Left ventricle myocardium inferior (tissue), 1 donor: ENCODE data around the gene LRRFIP2. TPM values are rescaled to one million over a fixed set of nuclear protein-coding genes. Genes with fewer than 3 reads are reported as not detected.

Experiments
- DNase-seq: peaks from one replicate; pipeline ENCODE4 v3.0.0-alpha.2; 2020
- H3K27ac ChIP-seq: fragments of 200-600 bp; replicated peaks from 2 replicates; pipeline ENCODE4 v1.8.0; 2021
- H3K27me3 ChIP-seq: fragments of 200-600 bp; 2 replicates; pipeline ENCODE4 v1.8.0; 2021; ENCODE audit warnings: low read depth
- H3K36me3 ChIP-seq: fragments of 200-600 bp; 2 replicates; pipeline ENCODE4 v1.8.0; 2021
- H3K4me1 ChIP-seq: fragments of 200-600 bp; 2 replicates; pipeline ENCODE4 v1.8.0; 2021
- H3K4me3 ChIP-seq: fragments of 200-600 bp; 2 replicates; pipeline ENCODE4 v1.8.0; 2021; ENCODE audit warnings: mild to moderate bottlenecking, moderate library complexity
- H3K9me3 ChIP-seq: fragments of 200-600 bp; replicated peaks from 2 replicates; pipeline ENCODE4 v1.8.0; 2021
- CTCF ChIP-seq: fragments of 200-600 bp; IDR thresholded peaks from 2 replicates; pipeline ENCODE4 v1.8.0; 2021; ENCODE audit warnings: antibody characterized with exemption, mild to moderate bottlenecking, borderline replicate concordance
- intact Hi-C: fragments of 100-400 bp; cut with micrococcal nuclease; formaldehyde crosslinking; loops from one replicate; pipeline ENCODE4 v1.11.0; 2022
- total RNA-seq: library from RNA; stranded (reverse); fragmentation: NEBNext Ultra II Directional; extraction: Animal tissue kit (Norgen Biotek cat#: 25700); gene quantifications from one replicate; pipeline ENCODE4 v1.2.1, GENCODE V29; 2021
- donor health status: DM: no; HTN: yes; CAD: no; lungs with severe emphysema.

LRRFIP2 gene
- total RNA-seq, 1 donor from 2014 or later: 155 TPM

- TF ChIP-seq CTCF: no peak
- intact Hi-C loops: no loop called here
- H3K36me3 ChIP-seq: no peaks in the 10 kb centered on the region
- H3K4me1 ChIP-seq: peaks cover 55% of the 10 kb centered on the region
- H3K9me3 ChIP-seq: no peaks in the 10 kb centered on the region
- no peak overlapping the region for H3K4me3 ChIP-seq
- DNase-seq: no peak
- peak overlapping the region; percentile 79 for H3K27ac ChIP-seq
- H3K27me3 ChIP-seq: no peaks in the 10 kb centered on the region
Measured at GRCh38 chr3:37183375-37183831, 9.0 kb upstream of the LRRFIP2 start.

- no peak for DNase-seq
- no peaks in the 10 kb centered on the region for H3K36me3 ChIP-seq
- H3K27ac ChIP-seq: peak overlapping the region; percentile 79
- H3K27me3 ChIP-seq: no peaks in the 10 kb centered on the region
- H3K9me3 ChIP-seq: no peaks in the 10 kb centered on the region
- peaks cover 61% of the 10 kb centered on the region for H3K4me1 ChIP-seq
- intact Hi-C loops: no loop called here
- no peak overlapping the region for H3K4me3 ChIP-seq
- TF ChIP-seq CTCF: no peak
Measured at GRCh38 chr3:37182816-37183215, 8.4 kb upstream of the LRRFIP2 start.

GRCh38 chr3:37181756-37182155 lies 7.4 kb upstream of the LRRFIP2 start:
- intact Hi-C loops: no loop called here
- no peaks in the 10 kb centered on the region for H3K27me3 ChIP-seq
- peak overlapping the region; percentile 36 for H3K27ac ChIP-seq
- H3K4me1 ChIP-seq: peaks cover 70% of the 10 kb centered on the region
- H3K4me3 ChIP-seq: no peak overlapping the region
- no peaks in the 10 kb centered on the region for H3K9me3 ChIP-seq
- no peaks in the 10 kb centered on the region for H3K36me3 ChIP-seq
- no peak for DNase-seq
- no peak for TF ChIP-seq CTCF

GRCh38 chr3:37179144-37179967 lies 5.0 kb upstream of the LRRFIP2 start:
- peak overlapping the region; percentile 98 for H3K27ac ChIP-seq
- H3K4me3 ChIP-seq: no peak overlapping the region
- DNase-seq: no peak
- intact Hi-C loops: no loop called here
- H3K36me3 ChIP-seq: no peaks in the 10 kb centered on the region
- peaks cover 80% of the 10 kb centered on the region for H3K4me1 ChIP-seq
- no peaks in the 10 kb centered on the region for H3K9me3 ChIP-seq
- no peaks in the 10 kb centered on the region for H3K27me3 ChIP-seq
- no peak for TF ChIP-seq CTCF

GRCh38 chr3:37173806-37174205 lies 576 bp downstream of the LRRFIP2 start:
- Histone ChIP-seq H3K4me3 (peak overlapping the region; percentile 98), H3K4me1 (peaks cover 94% of the 10 kb centered on the region), H3K27ac (peak overlapping the region; percentile 98), H3K27me3 (no peaks in the 10 kb centered on the region), H3K9me3 (no peaks in the 10 kb centered on the region), H3K36me3 (peaks cover 15% of the 10 kb centered on the region)
- DNase-seq: no peak
- intact Hi-C loops: no loop called here
- no peak for TF ChIP-seq CTCF
